HepG2 (cell line): Measurements from ENCODE around the gene GDI1. TPM values are rescaled to one million over a fixed set of nuclear protein-coding genes. Genes with fewer than 3 reads are reported as not detected.

ENCODE experiments used
- AGO2 ChIP-seq: fragments of 200-400 bp; formaldehyde crosslinking; optimal IDR thresholded peaks from 2 replicates; pipeline ENCODE3; 2017; ENCODE audit warnings: mild to moderate bottlenecking, low read depth, low read length, moderate library complexity
- KDM2A ChIP-seq: sonication (generic); formaldehyde crosslinking; IDR thresholded peaks from 2 replicates; pipeline ENCODE4 v1.4.0; 2020; ENCODE audit warnings: low read depth, missing genetic modification reagents, borderline replicate concordance
- KDM5A ChIP-seq: fragments of 200-600 bp; sonication (generic); IDR thresholded peaks from 2 replicates; pipeline ENCODE4 v1.7.0; 2018; ENCODE audit warnings: antibody characterized with exemption, mild to moderate bottlenecking, low read length, borderline replicate concordance
- KLF15 ChIP-seq: sonication (generic); formaldehyde crosslinking; IDR thresholded peaks from 2 replicates; pipeline ENCODE4 v1.8.1; 2023; ENCODE audit warnings: borderline replicate concordance, mild to moderate bottlenecking, inconsistent platforms, missing genetic modification reagents, mixed read lengths
- MLLT10 ChIP-seq: sonication (generic); formaldehyde crosslinking; IDR thresholded peaks from 2 replicates; pipeline ENCODE4 v1.4.0; 2020; ENCODE audit warnings: missing genetic modification reagents
- MXI1 ChIP-seq: IDR thresholded peaks from 3 replicates; pipeline ENCODE4 v1.6.1; 2012; ENCODE audit warnings: low read depth, low read length, inconsistent platforms, borderline replicate concordance
- RFX1 ChIP-seq: fragments of 450-650 bp; IDR thresholded peaks from 2 replicates; pipeline ENCODE4 v1.6.1; 2017
- SALL1 ChIP-seq: sonication (generic); formaldehyde crosslinking; IDR thresholded peaks from 2 replicates; pipeline ENCODE4 v1.8.0; 2022; ENCODE audit warnings: mild to moderate bottlenecking, missing genetic modification reagents
- SATB2 ChIP-seq: sonication (generic); formaldehyde crosslinking; IDR thresholded peaks from 2 replicates; pipeline ENCODE4 v1.5.0; 2020; ENCODE audit warnings: missing genetic modification reagents
- SMARCE1 ChIP-seq: fragments of 450-650 bp; IDR thresholded peaks from 2 replicates; pipeline ENCODE4 v1.6.1; 2017; ENCODE audit warnings: borderline replicate concordance
- SP5 ChIP-seq: IDR thresholded peaks from 2 replicates; pipeline ENCODE4 v1.6.1; 2016; ENCODE audit warnings: low read depth, borderline replicate concordance
- ZNF749 ChIP-seq: sonication (generic); formaldehyde crosslinking; IDR thresholded peaks from 2 replicates; pipeline ENCODE4 v1.8.0; 2022; ENCODE audit warnings: mild to moderate bottlenecking, missing genetic modification reagents, moderate library complexity, borderline replicate concordance
- polyA plus RNA-seq, 8 experiments: library from polyadenylated mRNA; depleted of rRNA in 3 of 8; stranded (reverse) in 7 of 8; unstranded in 1 of 8; fragments of >200 nt; fragmentation: Illumina TruSeq in 4 of 8; extraction: Trizol in 4 of 8; gene quantifications; 2 replicates each; pipeline versions ENCODE4 v1.2.1 to v1.2.3, GENCODE V29; 2011 to 2016; ENCODE audit warnings: low read depth in 4 of 8, missing spikeins in 1 of 8, mixed read lengths in 1 of 8; ENCODE audit not compliant: insufficient read depth in 1 of 8
- total RNA-seq, 5 experiments: library from RNA; depleted of rRNA; stranded (reverse); fragments of >200 nt; fragmentation: Illumina TruSeq; extraction: Trizol; gene quantifications; 2 replicates each; pipeline ENCODE4 v1.2.3, GENCODE V29; 2016; ENCODE audit warnings: low read depth in 1 of 5
- TF ChIP-seq, protein P1 (sequence below): IDR thresholded peaks from 2 replicates; pipeline ENCODE4 v1.6.1; 2012; ENCODE audit warnings: inconsistent platforms
- TF ChIP-seq, protein P2 (sequence below): sonication (generic); formaldehyde crosslinking; IDR thresholded peaks from 2 replicates; pipeline ENCODE4 v1.5.0; 2020; ENCODE audit warnings: missing genetic modification reagents
- TF ChIP-seq, protein P3 (sequence below): sonication (generic); formaldehyde crosslinking; IDR thresholded peaks from 2 replicates; pipeline ENCODE4 v1.4.0; 2020; ENCODE audit warnings: missing genetic modification reagents
- TF ChIP-seq, protein P4 (sequence below): sonication (generic); formaldehyde crosslinking; IDR thresholded peaks from 2 replicates; pipeline ENCODE4 v1.4.0; 2020; ENCODE audit warnings: missing genetic modification reagents, borderline replicate concordance
- TF ChIP-seq, protein P5 (sequence below): sonication (generic); formaldehyde crosslinking; IDR thresholded peaks from 2 replicates; pipeline ENCODE4 v1.8.1; 2023; ENCODE audit warnings: mild to moderate bottlenecking, missing genetic modification reagents
- TF ChIP-seq, protein P6 (sequence below): sonication (generic); formaldehyde crosslinking; IDR thresholded peaks from 2 replicates; pipeline ENCODE4 v1.4.0; 2020; ENCODE audit warnings: missing genetic modification reagents, low read depth, mild to moderate bottlenecking, borderline replicate concordance
- TF ChIP-seq, protein P7 (sequence below): sonication (generic); formaldehyde crosslinking; IDR thresholded peaks from 2 replicates; pipeline ENCODE4 v1.4.0; 2020; ENCODE audit warnings: missing genetic modification reagents

Gene GDI1
- total and polyA plus RNA-seq, 2 of the 13 experiments (the other 11 are each of a cell fraction or from before 2014, with no cell fraction given), result 17.4 to 105 TPM

DNA sequence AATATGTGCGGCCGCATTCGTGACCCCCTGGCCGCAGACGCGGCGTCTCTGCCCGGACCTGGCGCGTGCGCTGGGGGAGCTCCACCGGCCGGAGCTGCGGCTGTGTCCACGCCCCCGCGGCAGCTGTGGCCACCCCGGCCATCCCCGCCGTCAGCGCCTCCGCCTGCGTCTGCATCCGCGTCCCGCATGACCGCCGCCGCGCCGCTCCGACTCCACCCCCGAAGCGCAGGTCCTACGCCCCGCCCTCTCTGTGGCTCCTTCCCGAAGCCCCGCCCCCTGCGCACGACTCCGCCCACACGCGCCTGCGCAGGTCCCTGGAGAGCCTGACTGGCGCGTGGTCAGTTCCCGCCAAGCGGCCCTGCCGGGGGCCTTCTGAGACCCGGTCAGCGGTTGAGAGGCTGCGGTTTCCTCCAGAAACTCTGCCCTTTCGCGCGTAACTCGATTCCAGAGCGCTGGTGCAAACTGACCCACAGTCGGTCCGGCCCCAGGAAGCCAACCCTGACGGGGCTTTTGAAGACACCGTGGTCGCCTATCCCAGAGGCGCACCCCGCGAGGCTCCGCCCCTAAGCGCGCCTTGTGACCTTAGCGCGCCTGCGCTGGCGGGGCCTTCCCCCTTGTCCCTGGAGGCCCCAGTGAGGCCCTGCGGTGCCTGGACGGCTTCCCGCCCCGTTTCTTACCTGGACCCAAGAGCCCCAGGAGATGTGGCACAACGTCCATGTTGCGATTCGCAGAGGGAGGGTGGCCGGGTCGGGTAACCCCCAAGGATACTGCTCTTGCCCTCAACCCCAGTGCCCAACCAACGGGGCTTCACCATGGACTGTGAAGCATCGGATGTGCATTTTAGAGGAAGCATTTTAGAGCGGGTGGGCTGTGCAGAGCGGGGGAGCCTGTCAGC is 42.0 kb downstream of the GDI1 start, which contains the start of gene LAGE3 (continued):
- TF ChIP-seq, protein P1, sequence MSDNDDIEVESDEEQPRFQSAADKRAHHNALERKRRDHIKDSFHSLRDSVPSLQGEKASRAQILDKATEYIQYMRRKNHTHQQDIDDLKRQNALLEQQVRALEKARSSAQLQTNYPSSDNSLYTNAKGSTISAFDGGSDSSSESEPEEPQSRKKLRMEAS, result peak; percentile 97
- TF ChIP-seq, protein P2, sequence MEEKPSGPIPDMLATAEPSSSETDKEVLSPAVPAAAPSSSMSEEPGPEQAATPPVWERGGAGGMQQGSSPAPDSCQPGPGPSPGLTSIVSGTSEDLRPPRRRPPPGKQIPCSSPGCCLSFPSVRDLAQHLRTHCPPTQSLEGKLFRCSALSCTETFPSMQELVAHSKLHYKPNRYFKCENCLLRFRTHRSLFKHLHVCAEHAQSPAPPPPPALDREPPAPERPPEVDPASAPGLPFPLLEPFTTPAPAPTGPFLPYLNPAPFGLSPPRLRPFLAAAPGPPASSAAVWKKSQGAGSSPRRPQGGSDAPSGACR, result no peak
- TF ChIP-seq, protein P3, sequence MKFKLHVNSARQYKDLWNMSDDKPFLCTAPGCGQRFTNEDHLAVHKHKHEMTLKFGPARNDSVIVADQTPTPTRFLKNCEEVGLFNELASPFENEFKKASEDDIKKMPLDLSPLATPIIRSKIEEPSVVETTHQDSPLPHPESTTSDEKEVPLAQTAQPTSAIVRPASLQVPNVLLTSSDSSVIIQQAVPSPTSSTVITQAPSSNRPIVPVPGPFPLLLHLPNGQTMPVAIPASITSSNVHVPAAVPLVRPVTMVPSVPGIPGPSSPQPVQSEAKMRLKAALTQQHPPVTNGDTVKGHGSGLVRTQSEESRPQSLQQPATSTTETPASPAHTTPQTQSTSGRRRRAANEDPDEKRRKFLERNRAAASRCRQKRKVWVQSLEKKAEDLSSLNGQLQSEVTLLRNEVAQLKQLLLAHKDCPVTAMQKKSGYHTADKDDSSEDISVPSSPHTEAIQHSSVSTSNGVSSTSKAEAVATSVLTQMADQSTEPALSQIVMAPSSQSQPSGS (CRISPR knock-in tag), result no peak
- TF ChIP-seq SATB2 (CRISPR knock-in tag) (no peak), ZNF749 (CRISPR knock-in tag) (peak; percentile 54; the same call in 1 of the 2 replicates), KLF15 (no peak), SALL1 (CRISPR knock-in tag) (peak; percentile 77; the same call in 1 of the 2 replicates), AGO2 (peak; percentile 60), KDM5A (no peak), MLLT10 (CRISPR knock-in tag) (no peak), KDM2A (CRISPR knock-in tag) (peak; percentile 50; the same call in 1 of the 2 replicates), SMARCE1 (no peak), MXI1 (peak; percentile 70; the same call in 1 of the 3 replicates), SP5 (peak; percentile 80), RFX1 (no peak)
- TF ChIP-seq, protein P4, sequence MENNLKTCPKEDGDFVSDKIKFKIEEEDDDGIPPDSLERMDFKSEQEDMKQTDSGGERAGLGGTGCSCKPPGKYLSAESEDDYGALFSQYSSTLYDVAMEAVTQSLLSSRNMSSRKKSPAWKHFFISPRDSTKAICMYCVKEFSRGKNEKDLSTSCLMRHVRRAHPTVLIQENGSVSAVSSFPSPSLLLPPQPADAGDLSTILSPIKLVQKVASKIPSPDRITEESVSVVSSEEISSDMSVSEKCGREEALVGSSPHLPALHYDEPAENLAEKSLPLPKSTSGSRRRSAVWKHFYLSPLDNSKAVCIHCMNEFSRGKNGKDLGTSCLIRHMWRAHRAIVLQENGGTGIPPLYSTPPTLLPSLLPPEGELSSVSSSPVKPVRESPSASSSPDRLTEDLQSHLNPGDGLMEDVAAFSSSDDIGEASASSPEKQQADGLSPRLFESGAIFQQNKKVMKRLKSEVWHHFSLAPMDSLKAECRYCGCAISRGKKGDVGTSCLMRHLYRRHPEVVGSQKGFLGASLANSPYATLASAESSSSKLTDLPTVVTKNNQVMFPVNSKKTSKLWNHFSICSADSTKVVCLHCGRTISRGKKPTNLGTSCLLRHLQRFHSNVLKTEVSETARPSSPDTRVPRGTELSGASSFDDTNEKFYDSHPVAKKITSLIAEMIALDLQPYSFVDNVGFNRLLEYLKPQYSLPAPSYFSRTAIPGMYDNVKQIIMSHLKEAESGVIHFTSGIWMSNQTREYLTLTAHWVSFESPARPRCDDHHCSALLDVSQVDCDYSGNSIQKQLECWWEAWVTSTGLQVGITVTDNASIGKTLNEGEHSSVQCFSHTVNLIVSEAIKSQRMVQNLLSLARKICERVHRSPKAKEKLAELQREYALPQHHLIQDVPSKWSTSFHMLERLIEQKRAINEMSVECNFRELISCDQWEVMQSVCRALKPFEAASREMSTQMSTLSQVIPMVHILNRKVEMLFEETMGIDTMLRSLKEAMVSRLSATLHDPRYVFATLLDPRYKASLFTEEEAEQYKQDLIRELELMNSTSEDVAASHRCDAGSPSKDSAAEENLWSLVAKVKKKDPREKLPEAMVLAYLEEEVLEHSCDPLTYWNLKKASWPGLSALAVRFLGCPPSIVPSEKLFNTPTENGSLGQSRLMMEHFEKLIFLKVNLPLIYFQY (CRISPR knock-in tag), result 0 out of 2 replicates have a peak, but pooled peaks have one; percentile 50
- TF ChIP-seq, protein P5, sequence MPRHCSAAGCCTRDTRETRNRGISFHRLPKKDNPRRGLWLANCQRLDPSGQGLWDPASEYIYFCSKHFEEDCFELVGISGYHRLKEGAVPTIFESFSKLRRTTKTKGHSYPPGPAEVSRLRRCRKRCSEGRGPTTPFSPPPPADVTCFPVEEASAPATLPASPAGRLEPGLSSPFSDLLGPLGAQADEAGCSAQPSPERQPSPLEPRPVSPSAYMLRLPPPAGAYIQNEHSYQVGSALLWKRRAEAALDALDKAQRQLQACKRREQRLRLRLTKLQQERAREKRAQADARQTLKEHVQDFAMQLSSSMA (CRISPR knock-in tag), result no peak
- TF ChIP-seq, protein P6, sequence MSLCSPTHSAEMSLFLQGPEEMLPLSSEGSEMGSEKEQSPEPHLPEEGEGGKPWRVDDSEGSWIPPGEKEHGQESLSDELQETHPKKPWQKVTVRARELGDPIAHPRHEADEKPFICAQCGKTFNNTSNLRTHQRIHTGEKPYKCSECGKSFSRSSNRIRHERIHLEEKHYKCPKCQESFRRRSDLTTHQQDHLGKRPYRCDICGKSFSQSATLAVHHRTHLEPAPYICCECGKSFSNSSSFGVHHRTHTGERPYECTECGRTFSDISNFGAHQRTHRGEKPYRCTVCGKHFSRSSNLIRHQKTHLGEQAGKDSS (CRISPR knock-in tag), result peak; percentile 68; the same call in 1 of the 2 replicates
- TF ChIP-seq, protein P7, sequence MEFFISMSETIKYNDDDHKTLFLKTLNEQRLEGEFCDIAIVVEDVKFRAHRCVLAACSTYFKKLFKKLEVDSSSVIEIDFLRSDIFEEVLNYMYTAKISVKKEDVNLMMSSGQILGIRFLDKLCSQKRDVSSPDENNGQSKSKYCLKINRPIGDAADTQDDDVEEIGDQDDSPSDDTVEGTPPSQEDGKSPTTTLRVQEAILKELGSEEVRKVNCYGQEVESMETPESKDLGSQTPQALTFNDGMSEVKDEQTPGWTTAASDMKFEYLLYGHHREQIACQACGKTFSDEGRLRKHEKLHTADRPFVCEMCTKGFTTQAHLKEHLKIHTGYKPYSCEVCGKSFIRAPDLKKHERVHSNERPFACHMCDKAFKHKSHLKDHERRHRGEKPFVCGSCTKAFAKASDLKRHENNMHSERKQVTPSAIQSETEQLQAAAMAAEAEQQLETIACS (CRISPR knock-in tag), result peak; percentile 50; the same call in 1 of the 2 replicates
